Mesenchymal stem cell (in vitro differentiated cells and primary cell): ENCODE results near the gene TBC1D10A.
A peak's percentile ranks its signal among the peaks of the same experiment; 100 is the strongest.

Experiments
- DNase-seq: peaks from one replicate; pipeline ENCODE4 v3.0.0-alpha.2; 2013
- H2AFZ ChIP-seq: one replicate; pipeline ENCODE4 v1.6.1; 2013; ENCODE audit warnings: low read depth, mild to moderate bottlenecking, control low read depth, inconsistent platforms, low read length, moderate library complexity
- H2AK5ac ChIP-seq: 2 replicates; pipeline ENCODE4 v1.6.1; 2013; ENCODE audit warnings: low read length, moderate library complexity, mild to moderate bottlenecking, inconsistent platforms; ENCODE audit not compliant: severe bottlenecking
- H2BK120ac ChIP-seq: one replicate; pipeline ENCODE4 v1.6.1; 2013; ENCODE audit warnings: low read depth, mild to moderate bottlenecking, inconsistent platforms, low read length, moderate library complexity
- H2BK12ac ChIP-seq, 2 experiments: one replicate each; pipeline ENCODE4 v1.6.1; 2013; ENCODE audit warnings: inconsistent platforms in 2 of 2, low read length in 2 of 2, mild to moderate bottlenecking in 2 of 2, moderate library complexity in 2 of 2, control low read depth in 1 of 2
- H2BK15ac ChIP-seq: one replicate; pipeline ENCODE4 v1.6.1; 2013; ENCODE audit warnings: mild to moderate bottlenecking, low read depth, inconsistent platforms; ENCODE audit not compliant: poor library complexity, severe bottlenecking
- H2BK5ac ChIP-seq: 2 replicates; pipeline ENCODE4 v1.6.1; 2013; ENCODE audit warnings: low read depth, mild to moderate bottlenecking, low read length, control low read depth, inconsistent platforms; ENCODE audit not compliant: poor library complexity, severe bottlenecking
- H3K14ac ChIP-seq, 2 experiments: one replicate each; pipeline ENCODE4 v1.6.1; 2013; ENCODE audit warnings: inconsistent platforms in 2 of 2, low read length in 2 of 2, control low read depth in 1 of 2, mild to moderate bottlenecking in 1 of 2, moderate library complexity in 1 of 2
- H3K18ac ChIP-seq, 2 experiments: one replicate each; pipeline ENCODE4 v1.6.1; 2013; ENCODE audit warnings: inconsistent platforms in 2 of 2, low read length in 2 of 2, control low read depth in 1 of 2, low read depth in 1 of 2, mild to moderate bottlenecking in 1 of 2
- H3K23ac ChIP-seq, 2 experiments: one replicate each; pipeline ENCODE4 v1.6.1; 2013; ENCODE audit warnings: inconsistent platforms in 2 of 2, low read length in 2 of 2, mild to moderate bottlenecking in 2 of 2, moderate library complexity in 2 of 2, control low read depth in 1 of 2
- H3K27ac ChIP-seq: 2 replicates; pipeline ENCODE4 v1.5.1; 2013; ENCODE audit warnings: mild to moderate bottlenecking, moderate library complexity, low read length, control low read depth, inconsistent platforms; ENCODE audit not compliant: poor library complexity, severe bottlenecking
- H3K27me3 ChIP-seq, 2 experiments: 2 replicates each; pipeline versions ENCODE4 v1.6.1 to v1.7.0; 2013; ENCODE audit warnings: low read length in 2 of 2, mild to moderate bottlenecking in 2 of 2, moderate library complexity in 2 of 2, control low read depth in 1 of 2, inconsistent platforms in 1 of 2; ENCODE audit not compliant: control insufficient read depth in 1 of 2, insufficient read depth in 1 of 2
- H3K36me3 ChIP-seq, 2 experiments: 2 replicates each; pipeline versions ENCODE4 v1.6.1 to v1.7.0; 2013; ENCODE audit warnings: low read length in 2 of 2, control low read depth in 1 of 2, inconsistent platforms in 1 of 2, low read depth in 1 of 2, mild to moderate bottlenecking in 1 of 2; ENCODE audit not compliant: insufficient read depth in 2 of 2, control insufficient read depth in 1 of 2
- H3K4ac ChIP-seq, 2 experiments: one replicate each; pipeline ENCODE4 v1.6.1; 2013; ENCODE audit warnings: inconsistent platforms in 2 of 2, low read length in 2 of 2, mild to moderate bottlenecking in 2 of 2, moderate library complexity in 2 of 2, control low read depth in 1 of 2, low read depth in 1 of 2
- H3K4me1 ChIP-seq: 2 replicates; pipeline ENCODE4 v1.6.1; 2013; ENCODE audit warnings: low read depth, low read length, control low read depth; ENCODE audit not compliant: control insufficient read depth, insufficient read depth
- H3K4me2 ChIP-seq: 2 replicates; pipeline ENCODE4 v1.6.1; 2013; ENCODE audit warnings: low read length, mild to moderate bottlenecking, inconsistent platforms; ENCODE audit not compliant: poor library complexity, severe bottlenecking
- H3K4me3 ChIP-seq, 2 experiments: 2 replicates each; pipeline versions ENCODE4 v1.5.1 to v1.7.0; 2013; ENCODE audit warnings: low read length in 2 of 2, mild to moderate bottlenecking in 2 of 2, control low read depth in 1 of 2, low read depth in 1 of 2; ENCODE audit not compliant: insufficient read depth in 1 of 2
- H3K79me1 ChIP-seq: replicated peaks from 2 replicates; pipeline ENCODE4 v1.6.1; 2013; ENCODE audit warnings: mild to moderate bottlenecking, control low read depth, low read length, inconsistent platforms; ENCODE audit not compliant: poor library complexity, severe bottlenecking
- H3K9ac ChIP-seq: 2 replicates; pipeline ENCODE4 v1.7.0; 2013; ENCODE audit warnings: mild to moderate bottlenecking, low read length, moderate library complexity
- H3K9me3 ChIP-seq: 2 replicates; pipeline ENCODE4 v1.7.0; 2013; ENCODE audit warnings: mild to moderate bottlenecking, low read length; ENCODE audit not compliant: control insufficient read depth
- H4K8ac ChIP-seq: one replicate; pipeline ENCODE4 v1.6.1; 2013; ENCODE audit warnings: inconsistent platforms, mild to moderate bottlenecking, low read length, moderate library complexity
- H4K91ac ChIP-seq: one replicate; pipeline ENCODE4 v1.6.1; 2013; ENCODE audit warnings: mild to moderate bottlenecking, low read length, inconsistent platforms
- WGBS: methylation state at CpG from one replicate; pipeline ENCODE4 v1.1.7; 2013; ENCODE audit warnings: mixed read lengths; 5-methylcytosine and 5-hydroxymethylcytosine counted together

The TBC1D10A gene

DNA sequence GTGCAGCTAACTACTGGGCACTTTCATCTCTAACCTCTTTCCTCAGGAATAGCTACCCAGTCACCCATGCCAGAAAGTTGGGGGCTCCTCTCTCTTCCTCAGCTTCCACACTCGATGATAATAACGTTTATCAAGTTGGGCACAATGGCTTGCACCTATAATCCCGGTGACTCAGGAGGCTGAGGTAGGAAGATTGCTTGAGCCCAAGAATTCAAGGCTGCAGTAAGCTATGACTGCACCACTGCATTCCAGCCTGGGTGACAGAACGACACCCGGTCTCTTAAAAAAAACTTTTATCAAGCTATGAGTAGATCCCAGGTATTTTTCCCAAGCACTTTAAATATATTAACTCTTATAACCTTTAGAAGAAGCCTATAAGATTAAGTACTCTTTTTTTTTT is 27.9 kb upstream of the TBC1D10A start:
- Histone ChIP-seq H3K14ac (no peak overlapping the region), H3K27me3 (no peaks in the 10 kb centered on the region)
- WGBS, result 97% methylated on average over 3 of the region's 5 CpGs

DNA sequence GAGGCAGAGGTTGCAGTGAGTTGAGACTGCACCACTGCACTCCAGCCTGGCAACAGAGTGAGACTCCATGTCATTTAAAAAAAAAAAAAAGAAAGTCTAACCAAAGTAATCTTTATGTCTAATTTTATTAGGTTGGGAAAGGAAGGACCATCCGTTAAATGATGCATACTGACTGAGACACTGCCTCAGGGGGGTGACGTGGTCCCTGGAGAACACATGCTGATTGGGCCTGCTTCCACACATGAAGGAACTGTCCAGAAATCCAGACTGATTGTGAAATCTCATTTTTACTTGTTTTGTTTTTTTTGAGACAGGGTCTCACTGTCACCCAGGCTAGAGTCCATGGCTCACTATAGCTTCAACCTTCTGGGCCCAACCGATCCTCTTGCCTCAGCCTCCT is 24.5 kb upstream of the TBC1D10A start:
- no peaks in the 10 kb centered on the region for H3K9me3 ChIP-seq
- DNase-seq, result no peak
- no peak overlapping the region for H2BK120ac ChIP-seq
- no peak overlapping the region for H4K8ac ChIP-seq
- no peak overlapping the region for H2BK5ac ChIP-seq
- no peak overlapping the region for H2AK5ac ChIP-seq
- H3K9ac ChIP-seq, result peak overlapping the region; percentile 6
- H3K4ac ChIP-seq, result no peak overlapping the region
- no peak overlapping the region for H2BK12ac ChIP-seq
- H3K4me2 ChIP-seq, result no peak overlapping the region
- H3K23ac ChIP-seq, result no peak overlapping the region
- H3K4me1 ChIP-seq, result peaks cover 7% of the 10 kb centered on the region
- no peak overlapping the region for H3K14ac ChIP-seq
- no peak overlapping the region for H3K18ac ChIP-seq
- no peak overlapping the region for H2BK15ac ChIP-seq
- H3K36me3 ChIP-seq, result peaks cover 45 to 59% of the 10 kb centered on the region in 2 experiments
- no peak overlapping the region for H3K27ac ChIP-seq
- H3K79me1 ChIP-seq, result peaks cover 28% of the 10 kb centered on the region
- no peak overlapping the region for H3K4me3 ChIP-seq
- 94% methylated on average over 3 of the region's 3 CpGs for WGBS
- H4K91ac ChIP-seq, result no peak overlapping the region
- no peaks in the 10 kb centered on the region for H3K27me3 ChIP-seq
- H2AFZ ChIP-seq, result no peak overlapping the region

More for the DNA sequence above, 27.9 kb upstream of the TBC1D10A start:
- no peak overlapping the region for H3K27ac ChIP-seq
- no peaks in the 10 kb centered on the region for H3K9me3 ChIP-seq
- no peak overlapping the region for H3K4ac ChIP-seq
- DNase-seq, result no peak
- H2AFZ ChIP-seq, result no peak overlapping the region
- no peak overlapping the region for H2BK120ac ChIP-seq
- H3K4me2 ChIP-seq, result no peak overlapping the region
- no peak overlapping the region for H3K18ac ChIP-seq
- H3K4me3 ChIP-seq, result peak overlapping the region in 1 of 2 experiments; percentile 96
- H3K36me3 ChIP-seq, result peaks cover 34 to 36% of the 10 kb centered on the region in 2 experiments
- H2AK5ac ChIP-seq, result no peak overlapping the region
- H2BK15ac ChIP-seq, result no peak overlapping the region
- no peak overlapping the region for H4K91ac ChIP-seq
- H2BK12ac ChIP-seq, result no peak overlapping the region
- H3K4me1 ChIP-seq, result peaks cover 10% of the 10 kb centered on the region
- peak overlapping the region; percentile 97 for H3K9ac ChIP-seq
- no peak overlapping the region for H3K23ac ChIP-seq
- peaks cover 25% of the 10 kb centered on the region for H3K79me1 ChIP-seq
- H2BK5ac ChIP-seq, result no peak overlapping the region
- no peak overlapping the region for H4K8ac ChIP-seq

DNA sequence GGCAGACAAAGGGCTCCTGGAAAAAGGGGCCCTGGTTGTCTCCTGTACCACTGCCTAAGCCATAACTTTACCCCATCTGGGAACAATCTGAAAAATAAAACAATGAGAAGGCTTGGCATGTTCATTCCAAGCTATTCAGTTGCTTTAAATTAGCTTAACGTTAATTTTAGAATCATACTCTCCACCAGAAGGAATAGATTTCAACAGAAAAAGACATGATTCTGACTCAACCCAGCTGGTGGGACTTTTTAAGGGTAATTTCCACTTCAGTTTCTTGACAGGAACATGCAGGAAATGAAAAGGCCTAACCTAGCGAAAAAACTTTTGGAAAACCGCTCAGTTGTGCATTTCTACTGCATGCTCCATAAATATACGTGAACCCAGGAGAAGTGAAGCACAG is 22.1 kb upstream of the TBC1D10A start:
- H2AFZ ChIP-seq, result no peak overlapping the region
- H3K4me2 ChIP-seq, result no peak overlapping the region
- H3K4me1 ChIP-seq, result peaks cover 2% of the 10 kb centered on the region
- no peak overlapping the region for H3K14ac ChIP-seq
- peak overlapping the region; percentile 45 for H3K9ac ChIP-seq
- no peak overlapping the region for H3K27ac ChIP-seq
- H3K36me3 ChIP-seq, result peaks cover 60 to 76% of the 10 kb centered on the region in 2 experiments
- no peak overlapping the region for H4K91ac ChIP-seq
- no peak for DNase-seq
- no peak overlapping the region for H2BK120ac ChIP-seq
- no peak overlapping the region for H2BK5ac ChIP-seq
- H3K18ac ChIP-seq, result no peak overlapping the region
- H2BK15ac ChIP-seq, result no peak overlapping the region
- WGBS, result 96% methylated on average over 4 of the region's 4 CpGs
- no peak overlapping the region for H3K4me3 ChIP-seq
- no peak overlapping the region for H4K8ac ChIP-seq
- H3K9me3 ChIP-seq, result no peaks in the 10 kb centered on the region
- no peak overlapping the region for H3K23ac ChIP-seq
- H3K27me3 ChIP-seq, result no peaks in the 10 kb centered on the region
- H2AK5ac ChIP-seq, result no peak overlapping the region
- no peak overlapping the region for H2BK12ac ChIP-seq
- no peak overlapping the region for H3K4ac ChIP-seq
- H3K79me1 ChIP-seq, result peaks cover 41% of the 10 kb centered on the region

DNA sequence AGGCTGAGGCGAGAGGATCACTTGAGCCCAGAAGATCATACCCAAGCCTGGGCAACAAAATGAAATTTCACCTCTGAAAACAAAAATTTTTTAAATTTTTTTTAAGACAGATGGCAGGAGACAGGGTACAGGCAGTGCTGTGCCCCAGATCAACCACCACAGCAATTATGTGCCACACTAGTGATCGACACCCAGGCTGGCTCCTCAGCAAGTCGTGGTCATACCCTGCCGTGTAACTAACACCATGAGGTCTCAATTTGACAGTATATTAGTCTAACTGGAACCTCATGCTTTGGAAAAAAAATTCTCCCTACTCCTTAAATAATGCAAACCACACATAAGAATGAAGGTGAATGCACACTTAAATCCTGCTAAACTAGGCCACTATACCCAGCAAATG is 21.7 kb upstream of the TBC1D10A start:
- no peak overlapping the region for H4K8ac ChIP-seq
- H3K4me2 ChIP-seq, result no peak overlapping the region
- no peak overlapping the region for H2AFZ ChIP-seq
- H2BK120ac ChIP-seq, result no peak overlapping the region
- no peak overlapping the region for H3K4me3 ChIP-seq
- H3K18ac ChIP-seq, result no peak overlapping the region
- H3K9me3 ChIP-seq, result no peaks in the 10 kb centered on the region
- H3K27me3 ChIP-seq, result no peaks in the 10 kb centered on the region
- no peak overlapping the region for H2BK15ac ChIP-seq
- WGBS, result 97% methylated on average over 4 of the region's 4 CpGs
- H2BK5ac ChIP-seq, result no peak overlapping the region
- no peak overlapping the region for H4K91ac ChIP-seq
- no peak overlapping the region for H2AK5ac ChIP-seq
- H3K36me3 ChIP-seq, result peaks cover 60 to 80% of the 10 kb centered on the region in 2 experiments
- no peak overlapping the region for H3K27ac ChIP-seq
- H3K4me1 ChIP-seq, result peaks cover 2% of the 10 kb centered on the region
- no peak overlapping the region for H3K23ac ChIP-seq
- peak overlapping the region; percentile 45 for H3K9ac ChIP-seq
- no peak for DNase-seq
- H3K79me1 ChIP-seq, result peaks cover 41% of the 10 kb centered on the region
- no peak overlapping the region for H3K14ac ChIP-seq
- no peak overlapping the region for H3K4ac ChIP-seq
- no peak overlapping the region for H2BK12ac ChIP-seq
